GM12878 (cell line): ENCODE results near the gene OSCP1.

Source experiments
- CTCF ChIP-seq, 3 experiments: IDR thresholded peaks in 2 of 3; conservative IDR thresholded peaks in 1 of 3; 2 replicates each; pipeline ENCODE4 v1.5.1; 2011; ENCODE audit warnings: low read depth in 3 of 3, low read length in 3 of 3, mild to moderate bottlenecking in 3 of 3, control low read depth in 2 of 3, moderate library complexity in 2 of 3, inconsistent platforms in 1 of 3, mixed read lengths in 1 of 3; ENCODE audit not compliant: control insufficient read depth in 2 of 3, insufficient read depth in 1 of 3; ENCODE audit errors: extremely low read depth in 1 of 3
- E2F8 ChIP-seq: fragments of 450-650 bp; IDR thresholded peaks from 2 replicates; pipeline ENCODE4 v1.6.1; 2018; ENCODE audit warnings: mild to moderate bottlenecking, low read depth, moderate library complexity; ENCODE audit not compliant: partially characterized antibody
- NR2C2 ChIP-seq: IDR thresholded peaks from 2 replicates; pipeline ENCODE4 v1.6.1; 2011; ENCODE audit warnings: borderline replicate concordance, low read depth; ENCODE audit not compliant: control insufficient read depth, insufficient read length
- POLR2A ChIP-seq: IDR thresholded peaks from 2 replicates; pipeline ENCODE4 v1.6.1; 2011; ENCODE audit warnings: low read depth, mild to moderate bottlenecking, low read length
- YY1 ChIP-seq: IDR thresholded peaks from 2 replicates; pipeline ENCODE4 v1.6.1; 2011; ENCODE audit warnings: low read depth, mild to moderate bottlenecking, low read length

- TF ChIP-seq CTCF (IDR thresholded peaks at IDR 0.05 in 2 of 3, conservative IDR thresholded peaks at IDR 0.05 in 1 of 3; ENCODE audit: control insufficient read depth in 2 of 3, extremely low read depth in 1 of 3, insufficient read depth in 1 of 3, low read depth in 3 of 3, low read length in 3 of 3) (no peak), YY1 (no peak), NR2C2 (no peak), E2F8 (no peak), POLR2A (no peak)
Observed at GRCh38 chr1:36453600-36454388, 3.5 kb upstream of the OSCP1 start.
